ENCODE measurements around the gene KRTAP4-7. TPM values are rescaled to one million over a fixed set of nuclear protein-coding genes. Genes with fewer than 3 reads are reported as not detected.

The KRTAP4-7 gene
- total and polyA plus RNA-seq, 3 donors from 2014 or later, result not detected

DNA sequence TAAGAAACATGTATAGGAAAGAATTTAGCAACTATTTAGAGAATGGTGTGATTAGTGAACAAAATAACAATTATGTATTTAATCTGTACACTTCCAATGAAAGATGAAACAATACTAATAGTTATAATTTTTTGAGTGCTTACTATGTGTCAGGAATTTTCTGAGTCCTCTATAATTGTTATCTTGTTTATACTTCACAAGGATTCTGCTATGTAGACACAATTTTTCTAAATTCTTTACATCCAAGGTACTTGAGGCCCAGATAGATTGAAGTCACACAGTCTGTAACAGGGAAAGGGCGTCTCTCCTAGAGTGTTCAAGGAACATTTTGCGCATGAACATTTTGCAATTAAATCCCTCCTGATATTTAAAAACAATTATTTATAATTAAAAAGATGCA, 41.1 kb downstream of the KRTAP4-7 start:
- no peak overlapping the region for H3K4me3 ChIP-seq
- DNase-seq, result no peak
- H3K4me1 ChIP-seq, result no peaks in the 10 kb centered on the region
- H3K27me3 ChIP-seq, result no peaks in the 10 kb centered on the region
- H3K36me3 ChIP-seq (ENCODE audit: low read depth, missing control alignments), result no peaks in the 10 kb centered on the region
- intact Hi-C loops (cut with DNase I; ENCODE audit: low total_unique reads), result no loop called here
- 73 to 89% methylated on average over 2 of the region's 2 CpGs for WGBS, 2 donors
- H3K9me3 ChIP-seq, result no peaks in the 10 kb centered on the region
- no peak overlapping the region for H3K27ac ChIP-seq
- TF ChIP-seq, protein P1, sequence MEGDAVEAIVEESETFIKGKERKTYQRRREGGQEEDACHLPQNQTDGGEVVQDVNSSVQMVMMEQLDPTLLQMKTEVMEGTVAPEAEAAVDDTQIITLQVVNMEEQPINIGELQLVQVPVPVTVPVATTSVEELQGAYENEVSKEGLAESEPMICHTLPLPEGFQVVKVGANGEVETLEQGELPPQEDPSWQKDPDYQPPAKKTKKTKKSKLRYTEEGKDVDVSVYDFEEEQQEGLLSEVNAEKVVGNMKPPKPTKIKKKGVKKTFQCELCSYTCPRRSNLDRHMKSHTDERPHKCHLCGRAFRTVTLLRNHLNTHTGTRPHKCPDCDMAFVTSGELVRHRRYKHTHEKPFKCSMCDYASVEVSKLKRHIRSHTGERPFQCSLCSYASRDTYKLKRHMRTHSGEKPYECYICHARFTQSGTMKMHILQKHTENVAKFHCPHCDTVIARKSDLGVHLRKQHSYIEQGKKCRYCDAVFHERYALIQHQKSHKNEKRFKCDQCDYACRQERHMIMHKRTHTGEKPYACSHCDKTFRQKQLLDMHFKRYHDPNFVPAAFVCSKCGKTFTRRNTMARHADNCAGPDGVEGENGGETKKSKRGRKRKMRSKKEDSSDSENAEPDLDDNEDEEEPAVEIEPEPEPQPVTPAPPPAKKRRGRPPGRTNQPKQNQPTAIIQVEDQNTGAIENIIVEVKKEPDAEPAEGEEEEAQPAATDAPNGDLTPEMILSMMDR (IDR thresholded peaks at IDR 0.05), result no peak
- TF ChIP-seq POLR2A (IDR thresholded peaks at IDR 0.05), result no peak

DNA sequence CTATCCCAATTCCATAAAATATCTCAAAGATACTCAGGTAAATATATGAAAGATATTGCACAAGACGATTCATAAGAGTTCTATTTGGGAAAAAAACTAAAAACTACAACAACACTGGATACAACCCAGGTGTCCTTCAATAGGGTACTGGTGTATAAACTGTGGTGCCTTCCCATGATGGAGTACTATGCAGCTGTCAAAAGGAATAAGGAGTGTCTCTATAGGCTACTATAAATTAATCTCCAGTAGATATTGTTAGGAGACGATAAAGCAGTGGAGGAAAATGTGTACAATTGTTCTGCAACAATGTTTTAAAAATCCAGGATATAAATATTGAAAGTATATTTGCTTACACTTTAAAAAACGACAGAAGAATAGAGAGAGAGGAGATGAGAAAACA, 42.5 kb downstream of the KRTAP4-7 start:
- no peaks in the 10 kb centered on the region for H3K9me3 ChIP-seq
- intact Hi-C loops (cut with DNase I; ENCODE audit: low total_unique reads), result no loop called here
- WGBS, 2 donors, result 81 to 90% methylated on average over 3 of the region's 3 CpGs
- no peaks in the 10 kb centered on the region for H3K4me1 ChIP-seq
- H3K4me3 ChIP-seq, result no peak overlapping the region
- no peak overlapping the region for H3K27ac ChIP-seq
- no peaks in the 10 kb centered on the region for H3K27me3 ChIP-seq
- DNase-seq, result no peak
- TF ChIP-seq, protein P1 (IDR thresholded peaks at IDR 0.05), result no peak
- TF ChIP-seq POLR2A (IDR thresholded peaks at IDR 0.05), result no peak
- H3K36me3 ChIP-seq (ENCODE audit: low read depth, missing control alignments), result no peaks in the 10 kb centered on the region

DNA sequence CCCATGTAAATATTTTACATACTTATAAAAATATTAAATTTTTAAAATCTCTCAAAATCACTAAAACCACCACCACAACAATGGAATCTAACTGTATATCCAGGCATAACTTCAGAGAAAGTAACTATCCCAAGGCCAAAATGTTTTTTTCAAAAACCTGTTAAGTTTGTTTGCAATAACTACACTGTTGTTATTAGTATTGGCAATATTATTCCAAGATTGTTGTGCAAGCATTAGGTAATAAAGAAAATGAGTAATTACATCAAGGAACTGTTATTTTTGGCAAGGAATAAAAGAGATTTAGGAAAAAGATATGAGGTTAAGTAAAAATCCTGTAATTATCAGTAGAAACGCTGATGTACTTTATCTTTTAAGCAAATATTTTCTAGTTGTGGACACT, 43.4 kb downstream of the KRTAP4-7 start:
- no peak for DNase-seq
- intact Hi-C loops (cut with DNase I; ENCODE audit: low total_unique reads), result no loop called here
- no peak overlapping the region for H3K4me3 ChIP-seq
- no peaks in the 10 kb centered on the region for H3K27me3 ChIP-seq
- H3K4me1 ChIP-seq, result no peaks in the 10 kb centered on the region
- TF ChIP-seq POLR2A (IDR thresholded peaks at IDR 0.05), result no peak
- TF ChIP-seq, protein P1 (IDR thresholded peaks at IDR 0.05), result no peak
- no peak overlapping the region for H3K27ac ChIP-seq
- H3K9me3 ChIP-seq, result no peaks in the 10 kb centered on the region
- no peaks in the 10 kb centered on the region for H3K36me3 ChIP-seq (ENCODE audit: low read depth, missing control alignments)
- 64 to 71% methylated on average over 1 of the region's 1 CpG for WGBS, 2 donors

DNA sequence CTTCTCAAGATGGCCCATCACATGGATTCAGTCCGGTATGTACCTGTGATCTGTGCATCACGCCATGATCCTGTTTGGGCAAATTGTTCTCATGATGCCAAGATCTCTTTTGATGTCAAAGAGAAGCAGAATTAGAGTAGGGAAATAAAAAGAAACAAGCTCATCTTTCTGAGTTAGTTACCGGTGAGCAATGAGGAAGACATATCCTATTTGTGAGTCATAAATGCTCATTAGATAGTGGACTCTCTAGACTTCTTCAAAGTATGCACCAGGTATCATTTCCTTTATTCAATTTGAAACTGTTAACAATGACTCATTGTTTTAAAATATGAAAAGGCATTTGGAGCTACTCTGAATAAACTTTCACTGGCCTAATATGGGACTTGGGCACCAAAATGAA, 48.0 kb downstream of the KRTAP4-7 start:
- Histone ChIP-seq H3K27ac (no peak overlapping the region), H3K9me3 (no peaks in the 10 kb centered on the region), H3K4me1 (no peaks in the 10 kb centered on the region), H3K36me3 (ENCODE audit: low read depth, missing control alignments) (no peaks in the 10 kb centered on the region), H3K27me3 (no peaks in the 10 kb centered on the region), H3K4me3 (no peak overlapping the region)
- TF ChIP-seq POLR2A (IDR thresholded peaks at IDR 0.05), result no peak
- TF ChIP-seq, protein P1 (IDR thresholded peaks at IDR 0.05), result no peak
- WGBS, 2 donors, result 88 to 94% methylated on average over 3 of the region's 3 CpGs
- intact Hi-C loops (cut with DNase I; ENCODE audit: low total_unique reads), result no loop called here
- no peak for DNase-seq

DNA sequence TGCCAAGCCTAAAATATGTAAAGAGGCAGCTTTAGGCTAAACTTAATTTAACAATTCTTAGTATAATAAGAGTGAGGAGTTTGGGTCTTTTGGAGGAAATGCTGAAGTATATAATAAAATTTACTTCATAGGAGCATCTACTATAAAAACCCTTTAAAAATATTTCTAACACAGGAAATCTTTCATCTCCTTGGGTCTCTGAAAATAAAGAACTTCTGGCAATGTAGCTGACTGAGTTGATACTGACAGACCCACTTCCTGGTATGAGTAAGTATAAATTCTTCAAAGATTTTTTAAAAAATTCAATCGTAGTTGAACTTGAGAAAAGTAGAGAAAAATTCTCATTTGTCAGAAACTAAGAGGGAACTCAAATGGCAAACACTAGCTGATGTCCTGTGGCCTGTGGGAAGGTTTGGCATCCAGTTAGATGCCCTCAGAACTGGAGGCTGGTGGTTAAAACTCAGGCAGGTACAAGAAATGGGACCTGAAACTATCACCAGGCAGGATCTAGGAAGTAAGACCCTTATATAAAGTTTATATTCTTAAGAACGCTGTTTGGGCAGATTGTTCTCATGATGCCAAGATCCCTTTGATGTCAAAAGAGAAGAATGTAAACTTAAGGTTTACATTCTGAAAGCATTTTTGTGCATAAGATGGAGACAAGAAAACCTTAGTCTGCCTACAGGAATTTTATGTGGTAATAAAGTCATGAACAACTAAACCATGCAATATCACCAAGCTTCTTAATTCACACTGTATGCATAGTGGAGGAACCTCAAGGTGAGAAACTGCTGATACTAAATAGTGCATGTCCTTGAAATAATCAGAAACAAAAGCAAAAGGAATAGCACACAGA, 50.2 kb downstream of the KRTAP4-7 start:
- intact Hi-C loops (cut with DNase I; ENCODE audit: low total_unique reads), result no loop called here
- TF ChIP-seq, protein P1 (IDR thresholded peaks at IDR 0.05), result no peak
- TF ChIP-seq POLR2A (IDR thresholded peaks at IDR 0.05), result no peak
- DNase-seq, result no peak
- Histone ChIP-seq H3K4me3 (no peak overlapping the region), H3K27ac (no peak overlapping the region), H3K27me3 (no peaks in the 10 kb centered on the region), H3K9me3 (no peaks in the 10 kb centered on the region), H3K36me3 (ENCODE audit: low read depth, missing control alignments) (no peaks in the 10 kb centered on the region), H3K4me1 (no peaks in the 10 kb centered on the region)
- WGBS, 2 donors, result 77 to 83% methylated on average over 2 of the region's 2 CpGs

All from testis (tissue), 3 donors.